Naive thymus-derived CD8-positive, alpha-beta T cell (primary cell): ENCODE measurements around the gene GPC6. TPM values are rescaled to one million over a fixed set of nuclear protein-coding genes. Genes with fewer than 3 reads are reported as not detected.

Source experiments
- ATAC-seq, 2 donors: fragments of 150-1000 bp; cut with Tn5 transposase in 1 of 2; sonication (Bioruptor Pico), chemical (Tn5 transposase) in 1 of 2; 1 replicate in 1 of 2; 2 replicates in 1 of 2; pipeline ENCODE4 v1.10.0; 2021; ENCODE audit warnings: mild to moderate bottlenecking in 2 of 2, moderate library complexity in 2 of 2
- POLR2A ChIA-PET: fragments of 350-600 bp; sonication (Branson Sonifier 250); formaldehyde crosslinking; loops from one replicate; lab custom pipeline; 2021; ENCODE audit warnings: antibody characterized with exemption; lab: Charles Lee
- DNase-seq, 10 donors: peaks; one replicate each; pipeline versions ENCODE4 v3.0.0 to v3.0.0-alpha.2; 2020 to 2022
- H3K27ac Mint-ChIP-seq, 10 donors: one replicate each; pipeline ENCODE4 v1.8.0; 2020 to 2022; ENCODE audit warnings: mild to moderate bottlenecking in 10 of 10, mixed read lengths in 10 of 10, moderate library complexity in 4 of 10, inconsistent platforms in 1 of 10
- H3K27me3 Mint-ChIP-seq, 5 donors: one replicate each; pipeline ENCODE4 v1.8.0; 2021 to 2022; ENCODE audit warnings: mixed read lengths in 5 of 5
- H3K36me3 Mint-ChIP-seq, 3 donors: one replicate each; pipeline ENCODE4 v1.8.0; 2020 to 2022; ENCODE audit warnings: mixed read lengths in 3 of 3, mild to moderate bottlenecking in 2 of 3, inconsistent platforms in 1 of 3
- H3K4me1 Mint-ChIP-seq, 4 donors: one replicate each; pipeline ENCODE4 v1.8.0; 2021 to 2022; ENCODE audit warnings: mixed read lengths in 4 of 4
- H3K4me3 Mint-ChIP-seq, 10 donors: one replicate each; pipeline ENCODE4 v1.8.0; 2020 to 2022; ENCODE audit warnings: mild to moderate bottlenecking in 10 of 10, mixed read lengths in 10 of 10, moderate library complexity in 6 of 10, inconsistent platforms in 1 of 10
- H3K9me3 Mint-ChIP-seq, 9 donors: one replicate each; pipeline ENCODE4 v1.8.0; 2020 to 2022; ENCODE audit warnings: mixed read lengths in 9 of 9, mild to moderate bottlenecking in 3 of 9, inconsistent platforms in 1 of 9, moderate library complexity in 1 of 9
- polyA plus RNA-seq, 3 donors: library from polyadenylated mRNA; unstranded; fragments of 300-500 nt; fragmentation: Illumina TruSeq; gene quantifications; one replicate each; pipeline ENCODE4 v1.2.3, GENCODE V29; 2021
- total RNA-seq, 8 experiments: library from RNA in 2 of 8; stranded (reverse) in 2 of 8; gene quantifications; one replicate each; pipeline ENCODE4 v1.2.3 and lab custom pipeline; 2021 to 2026

Gene GPC6
- total and polyA plus RNA-seq, 5 experiments from 2014 or later = not detected

GRCh38 chr13:93957371-93957770 lies 730.8 kb downstream of the GPC6 start:
- Mint-ChIP-seq H3K9me3 (peaks cover 0 to 7% (median 3%) of the 10 kb centered on the region in 9 donors), H3K4me3 (no peak overlapping the region), H3K27ac (no peak overlapping the region), H3K27me3 (peaks cover 0 to 5% (median 3%) of the 10 kb centered on the region in 5 donors), H3K4me1 (peaks cover 0 to 2% (median 0%) of the 10 kb centered on the region in 4 donors), H3K36me3 (no peaks in the 10 kb centered on the region)
- POLR2A ChIA-PET = no interaction called here
- DNase-seq = no peak
- ATAC-seq = no peak

GRCh38 chr13:93959796-93960533 lies 733.4 kb downstream of the GPC6 start:
- peaks cover 0 to 6% (median 4%) of the 10 kb centered on the region in 5 donors for H3K27me3 Mint-ChIP-seq
- H3K36me3 Mint-ChIP-seq = no peaks in the 10 kb centered on the region
- ATAC-seq = no peak
- H3K27ac Mint-ChIP-seq = peak overlapping the region in 1 of 10 donors; percentile 35
- peaks cover 0 to 7% (median 3%) of the 10 kb centered on the region in 9 donors for H3K9me3 Mint-ChIP-seq
- POLR2A ChIA-PET = no interaction called here
- H3K4me1 Mint-ChIP-seq = no peaks in the 10 kb centered on the region
- DNase-seq = no peak
- H3K4me3 Mint-ChIP-seq = no peak overlapping the region

GRCh38 chr13:93963266-93964145 lies 736.9 kb downstream of the GPC6 start:
- DNase-seq = no peak
- Mint-ChIP-seq H3K9me3 (peaks cover 0 to 3% (median 0%) of the 10 kb centered on the region in 9 donors), H3K36me3 (no peaks in the 10 kb centered on the region), H3K4me1 (no peaks in the 10 kb centered on the region), H3K27me3 (peaks cover 4 to 14% (median 8%) of the 10 kb centered on the region in 5 donors), H3K4me3 (no peak overlapping the region), H3K27ac (no peak overlapping the region)
- POLR2A ChIA-PET = no interaction called here
- no peak for ATAC-seq

GRCh38 chr13:93964146-93964512 lies 737.5 kb downstream of the GPC6 start:
- H3K36me3 Mint-ChIP-seq = no peaks in the 10 kb centered on the region
- no peak overlapping the region for H3K4me3 Mint-ChIP-seq
- no peak for ATAC-seq
- H3K4me1 Mint-ChIP-seq = no peaks in the 10 kb centered on the region
- POLR2A ChIA-PET = no interaction called here
- H3K27ac Mint-ChIP-seq = no peak overlapping the region
- peaks cover 4 to 14% (median 8%) of the 10 kb centered on the region in 5 donors for H3K27me3 Mint-ChIP-seq
- peaks cover 0 to 3% (median 0%) of the 10 kb centered on the region in 9 donors for H3K9me3 Mint-ChIP-seq
- DNase-seq = no peak

- H3K27me3 Mint-ChIP-seq = peaks cover 3 to 14% (median 4%) of the 10 kb centered on the region in 5 donors
- POLR2A ChIA-PET = no interaction called here
- ATAC-seq = no peak
Measured at GRCh38 chr13:93965587-93965986, 739.0 kb downstream of the GPC6 start.

GRCh38 chr13:93966267-93966936 lies 739.8 kb downstream of the GPC6 start:
- Mint-ChIP-seq H3K36me3 (no peaks in the 10 kb centered on the region), H3K4me3 (no peak overlapping the region), H3K27ac (no peak overlapping the region), H3K4me1 (no peaks in the 10 kb centered on the region), H3K27me3 (peaks cover 3 to 14% (median 4%) of the 10 kb centered on the region in 5 donors), H3K9me3 (no peaks in the 10 kb centered on the region)
- POLR2A ChIA-PET = no interaction called here
- no peak for ATAC-seq
- no peak for DNase-seq

More at GRCh38 chr13:93965587-93965986, 739.0 kb downstream of the GPC6 start:
- DNase-seq = no peak
- Mint-ChIP-seq H3K4me1 (no peaks in the 10 kb centered on the region), H3K36me3 (no peaks in the 10 kb centered on the region), H3K27ac (no peak overlapping the region), H3K9me3 (no peaks in the 10 kb centered on the region), H3K4me3 (no peak overlapping the region)

- no peaks in the 10 kb centered on the region for H3K9me3 Mint-ChIP-seq
- ATAC-seq (no peak), DNase-seq (no peak)
- no peak overlapping the region for H3K27ac Mint-ChIP-seq
- no peak overlapping the region for H3K4me3 Mint-ChIP-seq
- POLR2A ChIA-PET = no interaction called here
- H3K36me3 Mint-ChIP-seq = no peaks in the 10 kb centered on the region
- H3K27me3 Mint-ChIP-seq = peaks cover 2 to 14% (median 4%) of the 10 kb centered on the region in 5 donors
- H3K4me1 Mint-ChIP-seq = no peaks in the 10 kb centered on the region
Measured at GRCh38 chr13:93967286-93967685, 740.7 kb downstream of the GPC6 start.

GRCh38 chr13:93975242-93975641 lies 748.6 kb downstream of the GPC6 start:
- DNase-seq (no peak), ATAC-seq (no peak)
- H3K9me3 Mint-ChIP-seq = no peaks in the 10 kb centered on the region
- no peak overlapping the region for H3K4me3 Mint-ChIP-seq
- H3K36me3 Mint-ChIP-seq = no peaks in the 10 kb centered on the region
- H3K4me1 Mint-ChIP-seq = no peaks in the 10 kb centered on the region
- peaks cover 0 to 6% (median 1%) of the 10 kb centered on the region in 5 donors for H3K27me3 Mint-ChIP-seq
- no peak overlapping the region for H3K27ac Mint-ChIP-seq
- POLR2A ChIA-PET = no interaction called here

- Mint-ChIP-seq H3K4me3 (no peak overlapping the region), H3K36me3 (no peaks in the 10 kb centered on the region), H3K4me1 (no peaks in the 10 kb centered on the region), H3K9me3 (peaks cover 0 to 1% (median 0%) of the 10 kb centered on the region in 9 donors), H3K27ac (no peak overlapping the region), H3K27me3 (peaks cover 2 to 12% (median 4%) of the 10 kb centered on the region in 5 donors)
- ATAC-seq (no peak), DNase-seq (no peak)
- POLR2A ChIA-PET = no interaction called here
Measured at GRCh38 chr13:93976528-93976927, 749.9 kb downstream of the GPC6 start.

GRCh38 chr13:93977986-93978385 lies 751.4 kb downstream of the GPC6 start:
- H3K27me3 Mint-ChIP-seq = peaks cover 2 to 17% (median 7%) of the 10 kb centered on the region in 5 donors
- peaks cover 0 to 2% (median 0%) of the 10 kb centered on the region in 9 donors for H3K9me3 Mint-ChIP-seq
- H3K4me1 Mint-ChIP-seq = no peaks in the 10 kb centered on the region
- no peaks in the 10 kb centered on the region for H3K36me3 Mint-ChIP-seq
- no peak overlapping the region for H3K27ac Mint-ChIP-seq
- POLR2A ChIA-PET = no interaction called here
- H3K4me3 Mint-ChIP-seq = no peak overlapping the region
- ATAC-seq (no peak), DNase-seq (no peak)

GRCh38 chr13:93981426-93981977 lies 754.9 kb downstream of the GPC6 start:
- Mint-ChIP-seq H3K27ac (no peak overlapping the region), H3K4me1 (no peaks in the 10 kb centered on the region), H3K27me3 (peaks cover 2 to 17% (median 7%) of the 10 kb centered on the region in 5 donors), H3K4me3 (no peak overlapping the region), H3K9me3 (peaks cover 0 to 2% (median 0%) of the 10 kb centered on the region in 9 donors), H3K36me3 (no peaks in the 10 kb centered on the region)
- DNase-seq (no peak), ATAC-seq (no peak)
- POLR2A ChIA-PET = no interaction called here

GRCh38 chr13:93982179-93982918 lies 755.7 kb downstream of the GPC6 start:
- H3K4me3 Mint-ChIP-seq = no peak overlapping the region
- H3K27me3 Mint-ChIP-seq = peaks cover 2 to 17% (median 5%) of the 10 kb centered on the region in 5 donors
- no peaks in the 10 kb centered on the region for H3K4me1 Mint-ChIP-seq
- H3K9me3 Mint-ChIP-seq = peaks cover 0 to 2% (median 0%) of the 10 kb centered on the region in 9 donors
- no peak overlapping the region for H3K27ac Mint-ChIP-seq
- no peak for DNase-seq
- no peaks in the 10 kb centered on the region for H3K36me3 Mint-ChIP-seq
- no peak for ATAC-seq
- POLR2A ChIA-PET = no interaction called here
